ENCODE data around the gene NUDT3. TPM values are rescaled to one million over a fixed set of nuclear protein-coding genes. Genes with fewer than 3 reads are reported as not detected.

The NUDT3 gene
- total and polyA plus RNA-seq, 9 of the 15 experiments (the other 6 are each of a cell fraction or from before 2014, with no cell fraction given) = 5.4 to 81.2 (median 56.4) TPM

DNA sequence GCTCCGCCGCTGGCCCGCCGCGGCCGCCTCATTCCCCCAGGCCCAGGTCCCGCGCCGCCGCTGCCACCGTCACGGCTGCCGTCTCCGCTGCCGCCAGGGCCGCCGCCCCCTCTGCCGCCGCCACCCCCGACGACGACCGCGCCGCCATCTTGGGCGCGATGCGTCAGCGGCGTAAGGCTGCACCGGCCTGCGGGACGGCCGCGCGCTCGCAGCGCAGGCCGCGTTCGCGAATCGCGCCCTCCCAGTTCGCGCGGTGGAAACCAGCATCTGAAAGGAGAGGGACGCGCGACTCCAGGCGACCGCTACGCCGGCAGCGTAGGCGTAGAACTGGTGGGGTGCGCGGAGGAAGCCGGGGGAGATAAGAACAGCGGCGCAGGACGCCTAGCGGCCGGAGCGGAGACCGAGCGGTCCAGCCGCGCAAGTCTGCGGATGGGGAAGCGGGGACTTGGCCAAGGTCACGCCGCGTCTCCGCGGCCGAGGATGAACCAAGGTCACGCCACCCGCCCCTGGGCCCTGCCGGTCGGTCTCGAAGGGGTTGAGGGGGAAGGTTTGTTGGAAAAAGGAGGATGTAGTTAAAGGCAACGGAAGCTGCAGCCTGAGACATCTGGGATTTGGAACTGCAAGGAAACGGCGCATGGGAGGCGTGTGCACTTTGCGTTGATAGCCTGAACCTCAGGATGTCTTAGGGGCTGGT, at the start of gene NUDT3 (continued):
- TF ChIP-seq, protein P1, sequence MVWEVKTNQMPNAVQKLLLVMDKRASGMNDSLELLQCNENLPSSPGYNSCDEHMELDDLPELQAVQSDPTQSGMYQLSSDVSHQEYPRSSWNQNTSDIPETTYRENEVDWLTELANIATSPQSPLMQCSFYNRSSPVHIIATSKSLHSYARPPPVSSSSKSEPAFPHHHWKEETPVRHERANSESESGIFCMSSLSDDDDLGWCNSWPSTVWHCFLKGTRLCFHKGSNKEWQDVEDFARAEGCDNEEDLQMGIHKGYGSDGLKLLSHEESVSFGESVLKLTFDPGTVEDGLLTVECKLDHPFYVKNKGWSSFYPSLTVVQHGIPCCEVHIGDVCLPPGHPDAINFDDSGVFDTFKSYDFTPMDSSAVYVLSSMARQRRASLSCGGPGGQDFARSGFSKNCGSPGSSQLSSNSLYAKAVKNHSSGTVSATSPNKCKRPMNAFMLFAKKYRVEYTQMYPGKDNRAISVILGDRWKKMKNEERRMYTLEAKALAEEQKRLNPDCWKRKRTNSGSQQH (CRISPR knock-in tag; IDR thresholded peaks at IDR 0.05) = no peak
- TF ChIP-seq, protein P2, sequence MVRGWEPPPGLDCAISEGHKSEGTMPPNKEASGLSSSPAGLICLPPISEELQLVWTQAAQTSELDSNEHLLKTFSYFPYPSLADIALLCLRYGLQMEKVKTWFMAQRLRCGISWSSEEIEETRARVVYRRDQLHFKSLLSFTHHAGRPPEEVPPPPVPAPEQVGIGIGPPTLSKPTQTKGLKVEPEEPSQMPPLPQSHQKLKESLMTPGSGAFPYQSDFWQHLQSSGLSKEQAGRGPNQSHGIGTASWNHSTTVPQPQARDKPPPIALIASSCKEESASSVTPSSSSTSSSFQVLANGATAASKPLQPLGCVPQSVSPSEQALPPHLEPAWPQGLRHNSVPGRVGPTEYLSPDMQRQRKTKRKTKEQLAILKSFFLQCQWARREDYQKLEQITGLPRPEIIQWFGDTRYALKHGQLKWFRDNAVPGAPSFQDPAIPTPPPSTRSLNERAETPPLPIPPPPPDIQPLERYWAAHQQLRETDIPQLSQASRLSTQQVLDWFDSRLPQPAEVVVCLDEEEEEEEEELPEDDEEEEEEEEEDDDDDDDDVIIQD (CRISPR knock-in tag; IDR thresholded peaks at IDR 0.05) = no peak
- TF ChIP-seq GATAD2A (IDR thresholded peaks at IDR 0.05) (0 out of 2 replicates have a peak, but pooled peaks have one; percentile 20), ZNF586 (CRISPR knock-in tag; conservative IDR thresholded peaks at IDR 0.05) (no peak), CREB3 (tag; conservative IDR thresholded peaks at IDR 0.05; ENCODE audit: low read depth) (0 out of 2 replicates have a peak, but pooled peaks have one; percentile 56), ZNF3 (CRISPR knock-in tag; IDR thresholded peaks at IDR 0.05) (no peak), ZNF79 (CRISPR knock-in tag; IDR thresholded peaks at IDR 0.05; ENCODE audit: low read depth) (no peak), ZNF518B (CRISPR knock-in tag; IDR thresholded peaks at IDR 0.05) (no peak), IFI16 (CRISPR knock-in tag; IDR thresholded peaks at IDR 0.05) (no peak), FOXM1 (IDR thresholded peaks at IDR 0.05; ENCODE audit: low read depth) (no peak), FOXM1 (CRISPR knock-in tag; IDR thresholded peaks at IDR 0.05; ENCODE audit: low read depth) (peak; percentile 64), NFATC3 (IDR thresholded peaks at IDR 0.05) (no peak), ZNF354B (CRISPR knock-in tag; IDR thresholded peaks at IDR 0.05) (no peak), BRD9 (IDR thresholded peaks at IDR 0.05; ENCODE audit: low read depth, partially characterized antibody) (peak; percentile 47), HDAC1 (IDR thresholded peaks at IDR 0.05) (peak in 1 of 2 experiments; percentile 90; a peak in 2 of 4 replicates), ARHGAP35 (IDR thresholded peaks at IDR 0.05; ENCODE audit: partially characterized antibody) (peak; percentile 97)
- TF ChIP-seq, protein P3, sequence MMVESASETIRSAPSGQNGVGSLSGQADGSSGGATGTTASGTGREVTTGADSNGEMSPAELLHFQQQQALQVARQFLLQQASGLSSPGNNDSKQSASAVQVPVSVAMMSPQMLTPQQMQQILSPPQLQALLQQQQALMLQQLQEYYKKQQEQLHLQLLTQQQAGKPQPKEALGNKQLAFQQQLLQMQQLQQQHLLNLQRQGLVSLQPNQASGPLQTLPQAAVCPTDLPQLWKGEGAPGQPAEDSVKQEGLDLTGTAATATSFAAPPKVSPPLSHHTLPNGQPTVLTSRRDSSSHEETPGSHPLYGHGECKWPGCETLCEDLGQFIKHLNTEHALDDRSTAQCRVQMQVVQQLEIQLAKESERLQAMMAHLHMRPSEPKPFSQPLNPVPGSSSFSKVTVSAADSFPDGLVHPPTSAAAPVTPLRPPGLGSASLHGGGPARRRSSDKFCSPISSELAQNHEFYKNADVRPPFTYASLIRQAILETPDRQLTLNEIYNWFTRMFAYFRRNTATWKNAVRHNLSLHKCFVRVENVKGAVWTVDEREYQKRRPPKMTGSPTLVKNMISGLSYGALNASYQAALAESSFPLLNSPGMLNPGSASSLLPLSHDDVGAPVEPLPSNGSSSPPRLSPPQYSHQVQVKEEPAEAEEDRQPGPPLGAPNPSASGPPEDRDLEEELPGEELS (CRISPR knock-in tag; IDR thresholded peaks at IDR 0.05; ENCODE audit: borderline replicate concordance) = peak; percentile 90; the same call in 1 of the 2 replicates
